HFF-Myc (cell line): Measurements from ENCODE around the gene CCDC81.

Source experiments
- DNase-seq: peaks from one replicate; pipeline ENCODE4 v3.0.0-alpha.2; 2011; ENCODE audit warnings: low read depth; ENCODE audit errors: extremely low read depth
- H3K4me3 ChIP-seq: replicated peaks from 2 replicates; pipeline ENCODE4 v1.5.1; 2011; ENCODE audit warnings: low read depth, mild to moderate bottlenecking, control low read depth, low read length
- CTCF ChIP-seq: IDR thresholded peaks from 2 replicates; pipeline ENCODE4 v1.5.1; 2012; ENCODE audit warnings: mild to moderate bottlenecking, low read depth, low read length, control low read depth; ENCODE audit errors: missing control alignments

The CCDC81 gene

GRCh38 chr11:86372041-86372440, 2.6 kb upstream of the CCDC81 start:
- no peak overlapping the region for H3K4me3 ChIP-seq
- TF ChIP-seq CTCF = no peak
- no peak for DNase-seq

- DNase-seq = no peak
- H3K4me3 ChIP-seq = no peak overlapping the region
- no peak for TF ChIP-seq CTCF
Observed at GRCh38 chr11:86372586-86372985, 2.1 kb upstream of the CCDC81 start.

GRCh38 chr11:86374069-86374468, 618 bp upstream of the CCDC81 start:
- H3K4me3 ChIP-seq = no peak overlapping the region
- TF ChIP-seq CTCF = no peak
- DNase-seq = no peak

GRCh38 chr11:86377972-86378371, 3.3 kb downstream of the CCDC81 start:
- H3K4me3 ChIP-seq = no peak overlapping the region
- TF ChIP-seq CTCF = no peak
- DNase-seq = no peak

GRCh38 chr11:86380295-86381059, 5.8 kb downstream of the CCDC81 start:
- no peak for DNase-seq

GRCh38 chr11:86383041-86383955, 8.6 kb downstream of the CCDC81 start:
- no peak for DNase-seq
- TF ChIP-seq CTCF = no peak
- H3K4me3 ChIP-seq = no peak overlapping the region

More at GRCh38 chr11:86380295-86381059, 5.8 kb downstream of the CCDC81 start:
- no peak overlapping the region for H3K4me3 ChIP-seq
- no peak for TF ChIP-seq CTCF
